Fibroblast of lung (primary cell): ENCODE measurements around the gene NSRP1. TPM values are rescaled to one million over a fixed set of nuclear protein-coding genes. Genes with fewer than 3 reads are reported as not detected.

Experiments used
- DNase-seq, 2 donors: peaks; one replicate each; pipeline versions ENCODE4 v3.0.0 to v3.0.0-alpha.2; 2010; ENCODE audit warnings: low read depth in 2 of 2
- H2AFZ ChIP-seq: 2 replicates; pipeline ENCODE4 v1.5.1; 2012; ENCODE audit warnings: low read length, control low read depth, inconsistent platforms
- H3K27ac ChIP-seq: 2 replicates; pipeline ENCODE4 v1.5.1; 2011; ENCODE audit warnings: low read length, control low read depth; ENCODE audit not compliant: insufficient read depth
- H3K27me3 ChIP-seq: 2 replicates; pipeline ENCODE4 v1.5.1; 2011; ENCODE audit warnings: mild to moderate bottlenecking, low read length; ENCODE audit not compliant: control insufficient read depth, insufficient read depth
- H3K36me3 ChIP-seq: 2 replicates; pipeline ENCODE4 v1.5.1; 2011; ENCODE audit warnings: low read length; ENCODE audit not compliant: control insufficient read depth, insufficient read depth
- H3K4me1 ChIP-seq: 2 replicates; pipeline ENCODE4 v1.5.1; 2011; ENCODE audit warnings: low read length; ENCODE audit not compliant: control insufficient read depth, insufficient read depth; ENCODE audit errors: extremely low read depth
- H3K4me2 ChIP-seq: 2 replicates; pipeline ENCODE4 v1.5.1; 2011; ENCODE audit warnings: low read length, control low read depth; ENCODE audit not compliant: insufficient read depth; ENCODE audit errors: extremely low read depth
- H3K4me3 ChIP-seq, 4 experiments: fragments of 200-600 bp in 1 of 4; sonication (generic) in 1 of 4; replicated peaks in 1 of 4; 2 replicates each; pipeline ENCODE4 v1.5.1; 2011 to 2016; ENCODE audit warnings: low read length in 4 of 4, low read depth in 3 of 4, mild to moderate bottlenecking in 3 of 4, control low read depth in 2 of 4, inconsistent platforms in 1 of 4, mixed read lengths in 1 of 4; ENCODE audit not compliant: insufficient read depth in 1 of 4; ENCODE audit errors: control extremely low read depth in 1 of 4
- H3K79me2 ChIP-seq: 2 replicates; pipeline ENCODE4 v1.5.1; 2012; ENCODE audit warnings: mild to moderate bottlenecking, low read length, inconsistent platforms; ENCODE audit not compliant: control insufficient read depth, insufficient read depth
- H3K9ac ChIP-seq: 2 replicates; pipeline ENCODE4 v1.5.1; 2011; ENCODE audit warnings: mild to moderate bottlenecking, low read length, control low read depth; ENCODE audit not compliant: insufficient read depth
- H3K9me3 ChIP-seq: 2 replicates; pipeline ENCODE4 v1.5.1; 2012; ENCODE audit warnings: low read depth, low read length; ENCODE audit not compliant: control insufficient read depth, insufficient read depth
- H4K20me1 ChIP-seq: 2 replicates; pipeline ENCODE4 v1.5.1; 2011; ENCODE audit warnings: low read length; ENCODE audit not compliant: control insufficient read depth, insufficient read depth; ENCODE audit errors: extremely low read depth
- CTCF ChIP-seq, 2 donors: IDR thresholded peaks in 1 of 2; conservative IDR thresholded peaks in 1 of 2; 1 replicate in 1 of 2; 2 replicates in 1 of 2; pipeline ENCODE4 v1.5.1; 2011 to 2012; ENCODE audit warnings: low read length in 2 of 2, control low read depth in 1 of 2, inconsistent platforms in 1 of 2, low read depth in 1 of 2, mild to moderate bottlenecking in 1 of 2
- EZH2 ChIP-seq: IDR thresholded peaks from 2 replicates; pipeline ENCODE4 v1.5.1; 2012; ENCODE audit warnings: low read length, control low read depth, mild to moderate bottlenecking; ENCODE audit errors: missing control alignments
- polyA plus RNA-seq, 2 donors: library from polyadenylated mRNA; depleted of rRNA in 1 of 2; stranded (reverse) in 1 of 2; unstranded in 1 of 2; fragments of >200 nt; gene quantifications; 2 replicates each; pipeline ENCODE4 v1.2.1, GENCODE V29; 2011 to 2012; ENCODE audit warnings: missing spikeins in 1 of 2
- total RNA-seq: library from RNA; depleted of rRNA; stranded (reverse); fragments of >200 nt; gene quantifications from 2 replicates; pipeline ENCODE4 v1.2.1, GENCODE V29; 2014

The NSRP1 gene
- total and polyA plus RNA-seq, 2 donors (not counting 1 experiment from before 2014, with no cell fraction given), result 12.7 to 19.8 TPM

GRCh38 chr17:30191072-30191471 lies 74.5 kb downstream of the NSRP1 start:
- H3K9ac ChIP-seq, result no peak overlapping the region
- H3K4me1 ChIP-seq, result no peaks in the 10 kb centered on the region
- H3K79me2 ChIP-seq, result no peaks in the 10 kb centered on the region
- H4K20me1 ChIP-seq, result no peaks in the 10 kb centered on the region
- no peaks in the 10 kb centered on the region for H3K9me3 ChIP-seq
- H3K36me3 ChIP-seq, result no peaks in the 10 kb centered on the region
- no peak overlapping the region for H3K4me2 ChIP-seq
- H3K27ac ChIP-seq, result no peak overlapping the region
- TF ChIP-seq EZH2, result no peak
- TF ChIP-seq CTCF (conservative IDR thresholded peaks at IDR 0.05 in 1 of 2, IDR thresholded peaks at IDR 0.05 in 1 of 2; ENCODE audit: low read depth in 1 of 2, low read length in 2 of 2), result no peak
- H3K4me3 ChIP-seq, result no peak overlapping the region
- H3K27me3 ChIP-seq, result no peaks in the 10 kb centered on the region
- DNase-seq, result no peak
- H2AFZ ChIP-seq, result no peak overlapping the region

- Histone ChIP-seq H3K4me2 (no peak overlapping the region), H3K9me3 (no peaks in the 10 kb centered on the region), H4K20me1 (no peaks in the 10 kb centered on the region), H3K36me3 (no peaks in the 10 kb centered on the region), H3K4me1 (no peaks in the 10 kb centered on the region), H3K27ac (no peak overlapping the region), H3K27me3 (no peaks in the 10 kb centered on the region), H3K4me3 (no peak overlapping the region), H3K79me2 (no peaks in the 10 kb centered on the region), H3K9ac (no peak overlapping the region), H2AFZ (no peak overlapping the region)
- no peak for DNase-seq
- TF ChIP-seq EZH2, result no peak
- TF ChIP-seq CTCF (conservative IDR thresholded peaks at IDR 0.05 in 1 of 2, IDR thresholded peaks at IDR 0.05 in 1 of 2; ENCODE audit: low read depth in 1 of 2, low read length in 2 of 2), result no peak
Measured at GRCh38 chr17:30196504-30196903, 79.9 kb downstream of the NSRP1 start.

- no peak overlapping the region for H3K27ac ChIP-seq
- no peak overlapping the region for H2AFZ ChIP-seq
- no peaks in the 10 kb centered on the region for H3K36me3 ChIP-seq
- no peaks in the 10 kb centered on the region for H3K79me2 ChIP-seq
- no peaks in the 10 kb centered on the region for H3K4me1 ChIP-seq
- H3K4me2 ChIP-seq, result no peak overlapping the region
- no peaks in the 10 kb centered on the region for H4K20me1 ChIP-seq
- no peak overlapping the region for H3K9ac ChIP-seq
- H3K27me3 ChIP-seq, result no peaks in the 10 kb centered on the region
- no peak for DNase-seq
- no peak for TF ChIP-seq EZH2
- no peak for TF ChIP-seq CTCF (conservative IDR thresholded peaks at IDR 0.05 in 1 of 2, IDR thresholded peaks at IDR 0.05 in 1 of 2; ENCODE audit: low read depth in 1 of 2, low read length in 2 of 2)
- H3K9me3 ChIP-seq, result no peaks in the 10 kb centered on the region
- H3K4me3 ChIP-seq, result no peak overlapping the region
Measured at GRCh38 chr17:30197416-30197815, 80.8 kb downstream of the NSRP1 start.
